GM10266 (cell line): ENCODE results near the gene ARVCF.

Experiments
- DNase-seq: peaks from one replicate; pipeline ENCODE4 v3.0.0; 2012; ENCODE audit errors: extremely low spot score
- CTCF ChIP-seq: IDR thresholded peaks from 2 replicates; pipeline ENCODE4 v1.5.1; 2012; ENCODE audit warnings: mild to moderate bottlenecking, low read depth; ENCODE audit not compliant: control insufficient read depth, insufficient read depth; ENCODE audit errors: missing control alignments

Gene ARVCF

GRCh38 chr22:20052309-20053259, 36.0 kb upstream of the ARVCF start:
- DNase-seq, result no peak

GRCh38 chr22:20051927-20052308, 35.3 kb upstream of the ARVCF start:
- DNase-seq, result no peak
- TF ChIP-seq CTCF, result no peak

More at GRCh38 chr22:20052309-20053259, 36.0 kb upstream of the ARVCF start:
- no peak for TF ChIP-seq CTCF

GRCh38 chr22:20046730-20047129, 30.1 kb upstream of the ARVCF start:
- no peak for TF ChIP-seq CTCF
- DNase-seq, result no peak

- TF ChIP-seq CTCF, result no peak
- no peak for DNase-seq
These were observed 28.0 kb upstream of the ARVCF start for GRCh38 chr22:20044495-20045151.

GRCh38 chr22:20043997-20044342, 27.3 kb upstream of the ARVCF start:
- no peak for DNase-seq
- no peak for TF ChIP-seq CTCF

- no peak for TF ChIP-seq CTCF
- no peak for DNase-seq
These were observed 26.7 kb upstream of the ARVCF start for GRCh38 chr22:20043057-20043996.
